MCF 10A (cell line): ENCODE data around the gene ZDHHC12. TPM values are rescaled to one million over a fixed set of nuclear protein-coding genes. Genes with fewer than 3 reads are reported as not detected.
A peak's percentile ranks its signal among the peaks of the same experiment; 100 is the strongest.

Experiments
- BruUV-seq: library from RNA; stranded (reverse); fragments of 400-500 nt; replicated peaks from 2 replicates; lab custom pipeline; 2021; lab: Mats Ljungman, UMichigan
- CTCF ChIA-PET: fragments of 300-600 bp; sonication (Branson Sonifier 250); formaldehyde crosslinking; extraction: SDS; loops from one replicate; lab custom pipeline; 2021; ENCODE audit warnings: antibody characterized with exemption, inconsistent platforms; lab: Yijun Ruan, JAX
- POLR2A ChIA-PET: fragments of 300-600, 350-650 bp; sonication (Branson Sonifier 250); formaldehyde crosslinking; extraction: SDS; loops from one replicate; lab custom pipeline; 2020; ENCODE audit warnings: antibody characterized with exemption, inconsistent platforms; lab: Yijun Ruan, JAX
- DNase-seq: peaks from one replicate; pipeline ENCODE4 v3.0.0-alpha.2; 2018; ENCODE audit not compliant: unreplicated experiment
- H3K27ac Mint-ChIP-seq: one replicate; pipeline ENCODE4 v1.8.0; 2022; ENCODE audit warnings: mild to moderate bottlenecking, low read depth, mixed read lengths; ENCODE audit not compliant: unreplicated experiment
- H3K27me3 Mint-ChIP-seq: one replicate; pipeline ENCODE4 v1.8.0; 2022; ENCODE audit warnings: mixed read lengths; ENCODE audit not compliant: insufficient read depth, unreplicated experiment
- H3K36me3 Mint-ChIP-seq: one replicate; pipeline ENCODE4 v1.8.0; 2022; ENCODE audit warnings: mild to moderate bottlenecking, moderate library complexity, mixed read lengths; ENCODE audit not compliant: insufficient read depth, unreplicated experiment
- H3K4me1 Mint-ChIP-seq: one replicate; pipeline ENCODE4 v1.8.0; 2022; ENCODE audit warnings: mixed read lengths; ENCODE audit not compliant: insufficient read depth, unreplicated experiment
- H3K4me3 Mint-ChIP-seq: one replicate; pipeline ENCODE4 v1.8.0; 2022; ENCODE audit warnings: mild to moderate bottlenecking, moderate library complexity, mixed read lengths; ENCODE audit not compliant: unreplicated experiment
- H3K9me3 Mint-ChIP-seq: one replicate; pipeline ENCODE4 v1.8.0; 2022; ENCODE audit warnings: mixed read lengths; ENCODE audit not compliant: unreplicated experiment
- CTCF ChIP-seq: fragments of 200-600 bp; IDR thresholded peaks from one replicate; pipeline ENCODE4 v1.8.0; 2022; ENCODE audit warnings: antibody characterized with exemption, mild to moderate bottlenecking; ENCODE audit not compliant: unreplicated experiment
- intact Hi-C: fragments of 100-400 bp; cut with micrococcal nuclease; formaldehyde crosslinking; loops from 2 replicates; pipeline ENCODE4 v1.14.1; 2022
- total RNA-seq: library from RNA; stranded (reverse); gene quantifications from 2 replicates; pipeline ENCODE4 v1.2.3, GENCODE V29; 2022

Gene ZDHHC12
- total RNA-seq, 1 experiment from 2014 or later, result 22.1 TPM

GRCh38 chr9:128687453-128687852 lies 36.5 kb downstream of the ZDHHC12 start:
- DNase-seq, result no peak
- ChIA-PET POLR2A (interaction anchor here (0.8 to 1.4 kb wide), 3 partner anchors 30 to 54 kb away, joined by 3 read pairs; partner anchors contain the start of gene DYNC2I2), CTCF (interaction anchor here (0.7 kb wide), 1 partner anchor 130 kb away, joined by 4 read pairs; no protein-coding TSS in a partner anchor)
- peaks cover 43% of the 10 kb centered on the region for H3K4me1 Mint-ChIP-seq
- TF ChIP-seq CTCF, result no peak
- no peaks in the 10 kb centered on the region for H3K27me3 Mint-ChIP-seq
- no peak overlapping the region for H3K4me3 Mint-ChIP-seq
- intact Hi-C loops, result no loop called here
- H3K27ac Mint-ChIP-seq, result no peak overlapping the region
- no peaks in the 10 kb centered on the region for H3K9me3 Mint-ChIP-seq
- H3K36me3 Mint-ChIP-seq, result peaks cover 51% of the 10 kb centered on the region
- BruUV-seq, result no TSS peak

DNA sequence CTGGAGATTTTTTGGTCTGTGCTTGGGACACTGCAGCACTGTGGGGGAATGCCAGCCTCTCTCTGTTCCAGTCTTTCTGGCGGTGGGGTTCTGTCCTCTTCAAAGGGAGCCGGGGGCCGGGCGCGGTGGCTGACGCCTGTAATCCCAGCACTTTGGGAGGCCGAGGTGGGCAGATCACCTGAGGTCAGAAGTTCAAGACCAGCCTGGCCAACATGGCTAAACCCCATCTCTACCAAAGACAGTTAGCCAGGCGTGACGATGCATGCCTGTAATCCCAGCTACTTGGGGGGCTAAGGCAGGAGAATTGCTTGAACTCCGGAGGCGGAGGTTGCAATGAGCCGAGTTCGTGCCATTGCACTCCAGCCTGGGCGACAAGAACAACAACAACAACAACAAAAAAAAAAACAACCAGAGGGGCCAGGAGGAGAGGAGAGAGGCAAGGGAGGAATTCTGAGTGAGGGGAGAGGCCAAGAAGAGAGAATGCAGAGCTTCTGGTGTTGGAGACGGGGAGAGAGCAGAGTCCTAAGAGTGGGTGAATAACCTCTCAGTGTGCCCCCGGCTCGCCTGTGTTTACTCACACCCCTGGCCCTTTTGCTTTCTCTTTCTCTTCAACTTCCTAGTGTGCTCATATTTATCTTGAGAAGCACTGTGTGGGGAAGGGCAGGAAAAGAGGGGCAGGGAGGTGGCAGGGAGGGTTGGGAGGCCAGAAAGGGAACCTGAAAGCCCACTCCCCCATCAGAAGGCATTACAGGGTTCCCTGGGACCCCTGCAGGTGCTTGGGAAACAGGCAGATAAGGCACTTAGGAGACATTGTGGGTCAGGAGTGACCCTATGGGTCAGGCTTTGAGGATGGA lies 38.1 kb downstream of the ZDHHC12 start:
- Mint-ChIP-seq H3K27ac (peak overlapping the region; percentile 98), H3K4me1 (peaks cover 33% of the 10 kb centered on the region), H3K4me3 (peak overlapping the region; percentile 100), H3K36me3 (peaks cover 44% of the 10 kb centered on the region), H3K27me3 (no peaks in the 10 kb centered on the region), H3K9me3 (no peaks in the 10 kb centered on the region)
- TF ChIP-seq CTCF, result no peak
- intact Hi-C loops, result no loop called here
- BruUV-seq, result no TSS peak
- no peak for DNase-seq
- POLR2A ChIA-PET, result interaction anchor here (0.6 to 4.2 kb wide), 8 partner anchors 11 to 1367 kb away, joined by 3 to 64 read pairs (median 16); partner anchors contain the start of gene ZER1
- CTCF ChIA-PET, result interaction anchor here (0.6 to 3.2 kb wide), 3 partner anchors 8 to 61 kb away, joined by 3 to 17 read pairs (median 4); no protein-coding TSS in a partner anchor

GRCh38 chr9:128684325-128685199 lies 39.4 kb downstream of the ZDHHC12 start:
- intact Hi-C loops, result loop anchor here (5.0 kb wide), 1 partner anchor 47 kb away; no protein-coding TSS in a partner anchor
- H3K4me1 Mint-ChIP-seq, result peaks cover 33% of the 10 kb centered on the region
- peak; percentile 91 for DNase-seq
- no TSS peak for BruUV-seq
- TF ChIP-seq CTCF, result no peak
- no peaks in the 10 kb centered on the region for H3K27me3 Mint-ChIP-seq
- CTCF ChIA-PET, result interaction anchor here (0.6 to 3.2 kb wide), 2 partner anchors 49 to 133 kb away, joined by 3 to 17 read pairs; partner anchors contain the start of gene ENDOG
- POLR2A ChIA-PET, result interaction anchor here (0.5 to 4.2 kb wide), 41 partner anchors 9 to 806 kb away, joined by 3 to 64 read pairs (median 4); partner anchors contain the start of genes DOLK, DYNC2I2, NUP188 and PKN3
- peak overlapping the region; percentile 100 for H3K4me3 Mint-ChIP-seq
- H3K36me3 Mint-ChIP-seq, result peaks cover 36% of the 10 kb centered on the region
- H3K9me3 Mint-ChIP-seq, result no peaks in the 10 kb centered on the region
- peak overlapping the region; percentile 98 for H3K27ac Mint-ChIP-seq
